NCI-H226 (cell line): ENCODE data around the gene NELFB.
"Not testable (repeated sequence)": the region's sequence is repeated elsewhere in the genome, so short reads cannot be mapped to it uniquely, and the experiment has no call there.

ENCODE experiments used
- DNase-seq: peaks from one replicate; pipeline ENCODE4 v3.0.0-alpha.2; 2015

The NELFB gene

GRCh38 chr9:137250329-137251193 is 4.6 kb upstream of the NELFB start:
- DNase-seq, result no peak

GRCh38 chr9:137251194-137251461 is 4.0 kb upstream of the NELFB start, which contains the start of gene STPG3:
STPG3 (plus strand) TSS chr9:137251286; CDS start chr9:137251287, 1 bp downstream.
- no peak for DNase-seq

GRCh38 chr9:137251490-137252268 is 3.4 kb upstream of the NELFB start:
- no peak for DNase-seq

GRCh38 chr9:137252555-137253506 is 2.3 kb upstream of the NELFB start:
- no peak for DNase-seq

- DNase-seq, result no peak
Measured at GRCh38 chr9:137253717-137254623, 1.2 kb upstream of the NELFB start.

GRCh38 chr9:137255448-137256114 is 454 bp downstream of the NELFB start:
- no peak for DNase-seq

GRCh38 chr9:137256362-137256761 is 1.2 kb downstream of the NELFB start:
- no peak for DNase-seq

- DNase-seq, result no peak
Measured at GRCh38 chr9:137256856-137257255, 1.7 kb downstream of the NELFB start.

GRCh38 chr9:137262173-137262908 is 7.2 kb downstream of the NELFB start:
- DNase-seq, result not testable (repeated sequence)

- DNase-seq, result no peak
Measured at GRCh38 chr9:137262909-137263285, 7.8 kb downstream of the NELFB start.

GRCh38 chr9:137263506-137263905 is 8.4 kb downstream of the NELFB start:
- DNase-seq, result no peak

- DNase-seq, result no peak
Measured at GRCh38 chr9:137264067-137264466, 8.9 kb downstream of the NELFB start.

- no peak for DNase-seq
Measured at GRCh38 chr9:137265496-137266161, 10.5 kb downstream of the NELFB start.

- DNase-seq, result no peak
Measured at GRCh38 chr9:137266162-137266527, 11.0 kb downstream of the NELFB start.

GRCh38 chr9:137266585-137267453 is 11.7 kb downstream of the NELFB start:
- DNase-seq, result no peak

GRCh38 chr9:137267933-137268355 is 12.8 kb downstream of the NELFB start:
- no peak for DNase-seq

- no peak for DNase-seq
Measured at GRCh38 chr9:137268538-137269201, 13.5 kb downstream of the NELFB start.

- DNase-seq, result no peak
Measured at GRCh38 chr9:137269231-137269772, 14.2 kb downstream of the NELFB start.
